Measurements from ENCODE around the gene FAM83G. TPM values are rescaled to one million over a fixed set of nuclear protein-coding genes. Genes with fewer than 3 reads are reported as not detected.

The FAM83G gene
- polyA plus RNA-seq, 1 of the 3 experiments (the other 2 are of a cell fraction): 6.5 TPM

GRCh38 chr17:18995220-18995619 lies 9.3 kb downstream of the FAM83G start:
- Histone ChIP-seq H3K27me3 (ENCODE audit: insufficient read depth) (no peaks in the 10 kb centered on the region), H3K9ac (no peak overlapping the region), H3K79me2 (ENCODE audit: insufficient read depth) (peaks cover 84% of the 10 kb centered on the region), H3K9me2 (no peaks in the 10 kb centered on the region), H3K9me3 (peaks cover 15% of the 10 kb centered on the region; the same call in 1 of the 2 replicates), H2AFZ (ENCODE audit: low read depth) (no peak overlapping the region), H3K4me2 (no peak overlapping the region), H3F3A (replicated peaks; ENCODE audit: insufficient read depth) (no peaks in the 10 kb centered on the region), H3K4me3 (ENCODE audit: low read depth in 2 of 2, low read length in 1 of 2) (no peak overlapping the region), H3K4me1 (ENCODE audit: control insufficient read depth in 1 of 2, insufficient read depth in 2 of 2, low read depth in 1 of 2, low read length in 1 of 2) (no peaks in the 10 kb centered on the region; a peak in 1 of 4 replicates), H4K20me1 (ENCODE audit: insufficient read depth) (no peaks in the 10 kb centered on the region), H3K27ac (ENCODE audit: low read depth in 2 of 2, low read length in 1 of 2) (no peak overlapping the region), H3K36me3 (replicated peaks in 1 of 2; ENCODE audit: control insufficient read depth in 1 of 2, insufficient read depth in 2 of 2, low read length in 1 of 2) (peaks cover under 1 to 17% of the 10 kb centered on the region in 2 experiments)
- whole genome bisulfite sequencing (ENCODE audit: low lambda C conversion rate): 76% methylated on average over 3 of the region's 3 CpGs
- TF ChIP-seq RAD21 (IDR thresholded peaks at IDR 0.05; ENCODE audit: low read length) (no peak), SIN3A (IDR thresholded peaks at IDR 0.05; ENCODE audit: borderline replicate concordance, low read depth, low read length) (no peak), CTCF (IDR thresholded peaks at IDR 0.05) (no peak), JUND (IDR thresholded peaks at IDR 0.05) (no peak), FOXM1 (IDR thresholded peaks at IDR 0.05; ENCODE audit: low read depth) (no peak), GABPA (IDR thresholded peaks at IDR 0.05; ENCODE audit: low read depth) (no peak), EZH2phosphoT487 (IDR thresholded peaks at IDR 0.05; ENCODE audit: borderline replicate concordance, low read depth) (no peak), REST (IDR thresholded peaks at IDR 0.05; ENCODE audit: low read depth, low read length) (no peak), FOSL2 (IDR thresholded peaks at IDR 0.05; ENCODE audit: borderline replicate concordance, low read depth) (no peak), MAX (IDR thresholded peaks at IDR 0.05; ENCODE audit: low read depth) (no peak), NFIC (IDR thresholded peaks at IDR 0.05; ENCODE audit: borderline replicate concordance) (no peak), TAF1 (IDR thresholded peaks at IDR 0.05; ENCODE audit: borderline replicate concordance, low read depth, low read length) (no peak), IRF3 (IDR thresholded peaks at IDR 0.05; ENCODE audit: low read depth, low read length) (no peak), GATA2 (CRISPR knock-in tag; IDR thresholded peaks at IDR 0.05) (no peak), MXI1 (IDR thresholded peaks at IDR 0.05; ENCODE audit: low read depth, low read length) (no peak), TEAD4 (IDR thresholded peaks at IDR 0.05; ENCODE audit: borderline replicate concordance, insufficient read depth) (no peak), FOXJ3 (CRISPR knock-in tag; IDR thresholded peaks at IDR 0.05) (no peak)
- CTCF ChIA-PET: interaction anchor here (1.3 kb wide), 1 partner anchor 19 kb away, joined by 3 read pairs; no protein-coding TSS in a partner anchor
- DNase-seq: no peak
- POLR2A ChIA-PET: no interaction called here

All from SK-N-SH (cell line).